HTERT RPE-1 (cell line): ENCODE measurements around the gene HEXIM1.

Experiments used
- in situ Hi-C: fragments of 300-500 bp; cut with MboI; formaldehyde crosslinking; loops from 4 replicates; pipeline ENCODE4 v1.14.3; 2020; ENCODE audit warnings: low sequenced_read_pairs

Gene HEXIM1

GRCh38 chr17:45148183-45149036 is at the start of gene HEXIM1:
TSS of gene HEXIM1 (plus strand) at chr17:45148475. CDS start at chr17:45149191, 716 bp downstream.
- in situ Hi-C loops: no loop called here

GRCh38 chr17:45098869-45099616 is 49.2 kb upstream of the HEXIM1 start:
- in situ Hi-C loops: no loop called here

- in situ Hi-C loops: no loop called here
Measured at GRCh38 chr17:45101546-45101882, 46.8 kb upstream of the HEXIM1 start.

- in situ Hi-C loops: no loop called here
Measured at GRCh38 chr17:45101883-45102811, 46.1 kb upstream of the HEXIM1 start.

- in situ Hi-C loops: no loop called here
Measured at GRCh38 chr17:45102856-45103255, 45.4 kb upstream of the HEXIM1 start.

GRCh38 chr17:45103269-45103795 is 44.9 kb upstream of the HEXIM1 start:
- in situ Hi-C loops: no loop called here

- in situ Hi-C loops: no loop called here
Measured at GRCh38 chr17:45104029-45104428, 44.2 kb upstream of the HEXIM1 start.

- in situ Hi-C loops: no loop called here
Measured at GRCh38 chr17:45104497-45104896, 43.8 kb upstream of the HEXIM1 start.

- in situ Hi-C loops: no loop called here
Measured at GRCh38 chr17:45104907-45105624, 43.2 kb upstream of the HEXIM1 start.

- in situ Hi-C loops: no loop called here
Measured at GRCh38 chr17:45106096-45106495, 42.2 kb upstream of the HEXIM1 start.

- in situ Hi-C loops: no loop called here
Measured at GRCh38 chr17:45106582-45106981, 41.7 kb upstream of the HEXIM1 start.

- in situ Hi-C loops: no loop called here
Measured at GRCh38 chr17:45107293-45108010, 40.8 kb upstream of the HEXIM1 start.

- in situ Hi-C loops: no loop called here
Measured at GRCh38 chr17:45108051-45108450, 40.2 kb upstream of the HEXIM1 start.

GRCh38 chr17:45108595-45109521 is 39.4 kb upstream of the HEXIM1 start:
- in situ Hi-C loops: no loop called here

- in situ Hi-C loops: no loop called here
Measured at GRCh38 chr17:45110676-45111611, 37.3 kb upstream of the HEXIM1 start.

GRCh38 chr17:45111850-45112249 is 36.4 kb upstream of the HEXIM1 start:
- in situ Hi-C loops: no loop called here
